HL-60 (cell line): ENCODE measurements around the gene SLC25A11.

ENCODE experiments used
- DNase-seq, 2 experiments: peaks; one replicate each; pipeline ENCODE4 v3.0.0-alpha.2; 2010 to 2020; ENCODE audit warnings: low read depth in 1 of 2, low spot score in 1 of 2
- H3K27ac ChIP-seq: fragments of 250-450 bp; sonication (Bioruptor Pico); replicated peaks from 2 replicates; pipeline ENCODE4 v1.5.1; 2020; ENCODE audit warnings: mild to moderate bottlenecking, moderate library complexity
- H3K27me3 ChIP-seq: fragments of 250-450 bp; sonication (Bioruptor Pico); 2 replicates; pipeline ENCODE4 v1.5.1; 2021; ENCODE audit warnings: mild to moderate bottlenecking, moderate library complexity; ENCODE audit not compliant: insufficient read depth, poor library complexity, severe bottlenecking
- H3K4me3 ChIP-seq: replicated peaks from 2 replicates; pipeline ENCODE4 v1.5.1; 2011; ENCODE audit warnings: mild to moderate bottlenecking, control low read depth, low read length; ENCODE audit not compliant: insufficient read depth
- CTCF ChIP-seq: IDR thresholded peaks from one replicate; pipeline ENCODE4 v1.5.1; 2011; ENCODE audit warnings: low read length, control low read depth, inconsistent platforms; ENCODE audit not compliant: insufficient read depth
- GABPA ChIP-seq: IDR thresholded peaks from 2 replicates; pipeline ENCODE4 v1.6.1; 2012; ENCODE audit warnings: low read depth
- POLR2AphosphoS5 ChIP-seq: IDR thresholded peaks from 2 replicates; pipeline ENCODE4 v1.6.1; 2012; ENCODE audit warnings: low read depth
- REST ChIP-seq: IDR thresholded peaks from 2 replicates; pipeline ENCODE4 v1.6.1; 2012; ENCODE audit warnings: low read depth; ENCODE audit not compliant: insufficient replicate concordance
- SPI1 ChIP-seq: IDR thresholded peaks from 2 replicates; pipeline ENCODE4 v1.6.1; 2012; ENCODE audit warnings: low read depth, mild to moderate bottlenecking, borderline replicate concordance

The SLC25A11 gene

GRCh38 chr17:4965311-4965986 lies 25.6 kb upstream of the SLC25A11 start:
- TF ChIP-seq REST: no peak
- no peak for TF ChIP-seq GABPA
- no peak for TF ChIP-seq SPI1
- TF ChIP-seq CTCF: no peak
- TF ChIP-seq POLR2AphosphoS5: no peak
- Histone ChIP-seq H3K27me3 (no peaks in the 10 kb centered on the region), H3K4me3 (no peak overlapping the region), H3K27ac (no peak overlapping the region; the same call in 1 of the 2 replicates)
- no peak for DNase-seq

GRCh38 chr17:4960279-4960922 lies 20.6 kb upstream of the SLC25A11 start:
- no peaks in the 10 kb centered on the region for H3K27me3 ChIP-seq
- TF ChIP-seq REST (no peak), SPI1 (no peak), CTCF (no peak), POLR2AphosphoS5 (no peak), GABPA (no peak)
- no peak for DNase-seq
- H3K27ac ChIP-seq: no peak overlapping the region
- H3K4me3 ChIP-seq: no peak overlapping the region

GRCh38 chr17:4959261-4959965 lies 19.6 kb upstream of the SLC25A11 start:
- DNase-seq: no peak
- H3K27ac ChIP-seq: no peak overlapping the region
- no peaks in the 10 kb centered on the region for H3K27me3 ChIP-seq
- H3K4me3 ChIP-seq: no peak overlapping the region
- TF ChIP-seq CTCF: no peak
- TF ChIP-seq SPI1: no peak
- no peak for TF ChIP-seq REST
- no peak for TF ChIP-seq GABPA
- TF ChIP-seq POLR2AphosphoS5: no peak
